Measurements from ENCODE around the gene EPHB1. TPM values are rescaled to one million over a fixed set of nuclear protein-coding genes. Genes with fewer than 3 reads are reported as not detected.

EPHB1 gene
- total RNA-seq, 1 donor from 2014 or later, result 3.0 TPM

DNA sequence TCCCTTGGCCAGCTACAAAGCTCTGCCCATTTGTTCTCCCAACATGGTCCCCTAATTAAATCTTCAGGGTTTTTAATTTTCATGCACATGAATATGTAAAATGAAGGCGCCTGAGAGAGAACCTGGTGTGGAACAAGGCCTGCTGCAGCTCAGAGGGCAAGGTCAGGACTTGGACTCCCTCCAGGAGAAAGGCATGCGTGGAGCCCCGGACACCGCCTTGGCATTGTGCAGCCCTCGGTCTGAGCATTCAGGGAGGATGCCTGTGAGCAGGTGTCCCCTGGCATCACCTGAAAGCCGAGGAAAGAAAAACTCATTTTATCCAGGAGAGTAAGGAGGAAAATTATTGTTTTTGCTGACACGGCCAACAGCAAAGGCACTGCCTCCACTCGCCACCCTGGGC lies 33.8 kb upstream of the EPHB1 start:
- no peak for DNase-seq
- no peak overlapping the region for H3K4me3 ChIP-seq
- H3K36me3 ChIP-seq, result no peaks in the 10 kb centered on the region
- intact Hi-C loops (cut with DNase I), result no loop called here
- H3K4me1 ChIP-seq, result no peaks in the 10 kb centered on the region
- H3K9me3 ChIP-seq, result no peaks in the 10 kb centered on the region
- H3K27me3 ChIP-seq (ENCODE audit: low read depth), result no peaks in the 10 kb centered on the region
- no peak for TF ChIP-seq CTCF (IDR thresholded peaks at IDR 0.05)
- H3K27ac ChIP-seq, result no peak overlapping the region
- no peak for ATAC-seq

- intact Hi-C loops (cut with DNase I), result no loop called here
- Histone ChIP-seq H3K4me3 (no peak overlapping the region), H3K27ac (no peak overlapping the region), H3K27me3 (ENCODE audit: low read depth) (no peaks in the 10 kb centered on the region), H3K36me3 (no peaks in the 10 kb centered on the region), H3K9me3 (no peaks in the 10 kb centered on the region), H3K4me1 (no peaks in the 10 kb centered on the region)
- no peak for ATAC-seq
- DNase-seq, result no peak
- no peak for TF ChIP-seq CTCF (IDR thresholded peaks at IDR 0.05)
Observed at GRCh38 chr3:134762016-134762415, 33.0 kb upstream of the EPHB1 start.

DNA sequence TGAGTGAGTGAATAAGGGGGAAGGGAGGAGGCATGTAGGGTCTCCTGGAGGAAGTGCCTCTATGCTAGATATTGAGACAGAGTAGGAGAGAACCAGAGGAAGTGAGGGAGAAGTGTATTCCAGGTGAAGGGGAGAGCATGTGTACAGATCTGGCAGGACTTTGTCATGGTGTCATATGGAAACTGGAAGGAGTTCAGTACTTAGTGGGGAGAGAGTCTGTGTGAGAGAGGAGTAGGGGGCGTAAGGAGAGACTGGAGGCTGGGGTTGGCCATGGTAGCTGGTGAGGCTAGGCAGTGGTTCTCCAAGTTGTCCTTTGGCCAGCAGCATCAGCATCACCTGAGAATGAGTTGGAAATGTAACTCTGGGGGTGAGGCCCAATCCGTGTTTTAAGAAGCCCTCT lies 29.6 kb upstream of the EPHB1 start:
- H3K4me3 ChIP-seq, result no peak overlapping the region
- TF ChIP-seq CTCF (IDR thresholded peaks at IDR 0.05), result no peak
- H3K9me3 ChIP-seq, result no peaks in the 10 kb centered on the region
- H3K27ac ChIP-seq, result no peak overlapping the region
- no peak for ATAC-seq
- no peak for DNase-seq
- intact Hi-C loops (cut with DNase I), result no loop called here
- H3K27me3 ChIP-seq (ENCODE audit: low read depth), result no peaks in the 10 kb centered on the region
- no peaks in the 10 kb centered on the region for H3K36me3 ChIP-seq
- H3K4me1 ChIP-seq, result no peaks in the 10 kb centered on the region

- no peak for DNase-seq
- H3K27me3 ChIP-seq (ENCODE audit: low read depth), result no peaks in the 10 kb centered on the region
- TF ChIP-seq CTCF (IDR thresholded peaks at IDR 0.05), result no peak
- H3K4me3 ChIP-seq, result no peak overlapping the region
- ATAC-seq, result no peak
- intact Hi-C loops (cut with DNase I), result no loop called here
- no peaks in the 10 kb centered on the region for H3K9me3 ChIP-seq
- H3K27ac ChIP-seq, result no peak overlapping the region
- H3K36me3 ChIP-seq, result no peaks in the 10 kb centered on the region
- H3K4me1 ChIP-seq, result no peaks in the 10 kb centered on the region
Observed at GRCh38 chr3:134766290-134766689, 28.8 kb upstream of the EPHB1 start.

GRCh38 chr3:134768116-134768515 lies 26.9 kb upstream of the EPHB1 start:
- DNase-seq (no peak), ATAC-seq (no peak)
- no peaks in the 10 kb centered on the region for H3K27me3 ChIP-seq (ENCODE audit: low read depth)
- no peak overlapping the region for H3K27ac ChIP-seq
- no peaks in the 10 kb centered on the region for H3K36me3 ChIP-seq
- TF ChIP-seq CTCF (IDR thresholded peaks at IDR 0.05), result no peak
- intact Hi-C loops (cut with DNase I), result no loop called here
- H3K9me3 ChIP-seq, result no peaks in the 10 kb centered on the region
- H3K4me1 ChIP-seq, result no peaks in the 10 kb centered on the region
- H3K4me3 ChIP-seq, result no peak overlapping the region

GRCh38 chr3:134768837-134769236 lies 26.2 kb upstream of the EPHB1 start:
- ATAC-seq, result no peak

More at GRCh38 chr3:134768837-134769236, 26.2 kb upstream of the EPHB1 start:
- H3K9me3 ChIP-seq, result no peaks in the 10 kb centered on the region
- TF ChIP-seq CTCF (IDR thresholded peaks at IDR 0.05), result no peak
- H3K4me3 ChIP-seq, result no peak overlapping the region
- H3K4me1 ChIP-seq, result no peaks in the 10 kb centered on the region
- intact Hi-C loops (cut with DNase I), result no loop called here
- no peaks in the 10 kb centered on the region for H3K36me3 ChIP-seq
- no peak overlapping the region for H3K27ac ChIP-seq
- no peaks in the 10 kb centered on the region for H3K27me3 ChIP-seq (ENCODE audit: low read depth)
- DNase-seq, result no peak

Data from lower lobe of right lung (tissue), 2 donors.